ENCODE measurements around the gene STAT6. TPM values are rescaled to one million over a fixed set of nuclear protein-coding genes. Genes with fewer than 3 reads are reported as not detected.

STAT6 gene
- total and polyA plus RNA-seq, 2 donors (not counting 3 experiments of a cell fraction or from before 2014, with no cell fraction given), result 136 to 147 TPM

GRCh38 chr12:57058454-57058853, 52.7 kb downstream of the STAT6 start:
- DNase-seq (ENCODE audit: low read depth, low spot score) (no peak), FAIRE-seq (peak; percentile 38)
- H3K4me3 ChIP-seq (replicated peaks in 1 of 3; ENCODE audit: insufficient read depth in 1 of 3, low read depth in 1 of 3, low read length in 3 of 3), result no peak overlapping the region
- no peak for TF ChIP-seq EZH2 (IDR thresholded peaks at IDR 0.05; ENCODE audit: borderline replicate concordance, low read depth, low read length, severe bottlenecking)
- H2AFZ ChIP-seq (ENCODE audit: low read depth, low read length), result no peak overlapping the region
- H3K27me3 ChIP-seq (ENCODE audit: control insufficient read depth in 2 of 2, insufficient read depth in 2 of 2, low read length in 2 of 2), result no peaks in the 10 kb centered on the region
- H3K27ac ChIP-seq (ENCODE audit: insufficient read depth, low read depth, low read length), result no peak overlapping the region
- no peaks in the 10 kb centered on the region for H3K4me1 ChIP-seq (ENCODE audit: control insufficient read depth, extremely low read depth, insufficient read depth, low read length)
- no TSS peak for BruUV-seq (replicated peaks)
- H4K20me1 ChIP-seq (replicated peaks; ENCODE audit: control insufficient read depth, extremely low read depth, insufficient read depth, low read length), result no peaks in the 10 kb centered on the region
- H3K9me3 ChIP-seq (replicated peaks; ENCODE audit: control insufficient read depth, insufficient read depth, low read length), result no peaks in the 10 kb centered on the region
- H3K79me2 ChIP-seq (ENCODE audit: control insufficient read depth, insufficient read depth, low read length), result no peaks in the 10 kb centered on the region
- H3K36me3 ChIP-seq (ENCODE audit: control insufficient read depth in 2 of 2, extremely low read depth in 1 of 2, insufficient read depth in 2 of 2, low read length in 2 of 2), result peaks cover 6 to 14% of the 10 kb centered on the region in 2 experiments
- H3K9ac ChIP-seq (replicated peaks; ENCODE audit: extremely low read depth, insufficient read depth, low read length), result no peak overlapping the region
- no peaks in the 10 kb centered on the region for H3K9me1 ChIP-seq (replicated peaks; ENCODE audit: control insufficient read depth, extremely low read depth, insufficient read depth, low read length)
- dilution Hi-C loops (cut with MboI; ENCODE audit: extremely low pct_ligation_motif_present, low sequenced_read_pairs), result no loop called here
- intact Hi-C loops (cut with micrococcal nuclease), result no loop called here
- no peak overlapping the region for H3K4me2 ChIP-seq (ENCODE audit: insufficient read depth, low read length)
- ChIA-PET CTCF (interaction anchor here (2.3 to 3.0 kb wide), 3 partner anchors 11 to 57 kb away, joined by 8 to 22 read pairs (median 11); no protein-coding TSS in a partner anchor), POLR2A (no interaction called here)

GRCh38 chr12:57057067-57057751, 54.0 kb downstream of the STAT6 start:
- DNase-seq (ENCODE audit: low read depth, low spot score), result no peak
- intact Hi-C loops (cut with micrococcal nuclease), result no loop called here
- Histone ChIP-seq H3K4me1 (ENCODE audit: control insufficient read depth, extremely low read depth, insufficient read depth, low read length) (no peaks in the 10 kb centered on the region), H3K79me2 (ENCODE audit: control insufficient read depth, insufficient read depth, low read length) (no peaks in the 10 kb centered on the region), H3K4me3 (replicated peaks in 1 of 3; ENCODE audit: insufficient read depth in 1 of 3, low read depth in 1 of 3, low read length in 3 of 3) (no peak overlapping the region), H4K20me1 (replicated peaks; ENCODE audit: control insufficient read depth, extremely low read depth, insufficient read depth, low read length) (no peaks in the 10 kb centered on the region), H3K9ac (replicated peaks; ENCODE audit: extremely low read depth, insufficient read depth, low read length) (no peak overlapping the region), H3K36me3 (ENCODE audit: control insufficient read depth in 2 of 2, extremely low read depth in 1 of 2, insufficient read depth in 2 of 2, low read length in 2 of 2) (peaks cover 6 to 10% of the 10 kb centered on the region in 2 experiments), H3K27ac (ENCODE audit: insufficient read depth, low read depth, low read length) (no peak overlapping the region), H3K4me2 (ENCODE audit: insufficient read depth, low read length) (no peak overlapping the region), H2AFZ (ENCODE audit: low read depth, low read length) (no peak overlapping the region), H3K27me3 (ENCODE audit: control insufficient read depth in 2 of 2, insufficient read depth in 2 of 2, low read length in 2 of 2) (no peaks in the 10 kb centered on the region), H3K9me1 (replicated peaks; ENCODE audit: control insufficient read depth, extremely low read depth, insufficient read depth, low read length) (no peaks in the 10 kb centered on the region), H3K9me3 (replicated peaks; ENCODE audit: control insufficient read depth, insufficient read depth, low read length) (no peaks in the 10 kb centered on the region)
- TF ChIP-seq MAX (IDR thresholded peaks at IDR 0.05; ENCODE audit: insufficient read depth, insufficient read length) (no peak), MYC (IDR thresholded peaks at IDR 0.05; ENCODE audit: low read depth, low read length) (no peak), GATA2 (IDR thresholded peaks at IDR 0.05; ENCODE audit: insufficient read depth, insufficient read length, low read depth, low read length) (no peak), FOS (IDR thresholded peaks at IDR 0.05; ENCODE audit: borderline replicate concordance, insufficient read depth, low read length) (no peak), EZH2 (IDR thresholded peaks at IDR 0.05; ENCODE audit: borderline replicate concordance, low read depth, low read length, severe bottlenecking) (no peak), POLR2A (IDR thresholded peaks at IDR 0.05; ENCODE audit: low read depth, low read length) (no peak), CTCF (IDR thresholded peaks at IDR 0.05; ENCODE audit: extremely low read depth in 1 of 2, insufficient read depth in 1 of 2, low read depth in 1 of 2, low read length in 2 of 2) (no peak), POLR2AphosphoS5 (IDR thresholded peaks at IDR 0.05; ENCODE audit: insufficient read depth, low read depth, low read length) (no peak), JUN (IDR thresholded peaks at IDR 0.05; ENCODE audit: borderline replicate concordance, insufficient read depth, insufficient read length, low read depth) (no peak)
- BruUV-seq (replicated peaks), result no TSS peak
- ChIA-PET POLR2A (no interaction called here), CTCF (interaction anchor here (0.8 to 2.3 kb wide), 4 partner anchors 12 to 56 kb away, joined by 3 to 8 read pairs (median 4); partner anchors contain the start of gene STAT6)
- dilution Hi-C loops (cut with MboI; ENCODE audit: extremely low pct_ligation_motif_present, low sequenced_read_pairs), result no loop called here
- FAIRE-seq, result no peak

Measured in endothelial cell of umbilical vein (primary cell).